ENCODE results near the gene MAGEB4.

MAGEB4 gene

DNA sequence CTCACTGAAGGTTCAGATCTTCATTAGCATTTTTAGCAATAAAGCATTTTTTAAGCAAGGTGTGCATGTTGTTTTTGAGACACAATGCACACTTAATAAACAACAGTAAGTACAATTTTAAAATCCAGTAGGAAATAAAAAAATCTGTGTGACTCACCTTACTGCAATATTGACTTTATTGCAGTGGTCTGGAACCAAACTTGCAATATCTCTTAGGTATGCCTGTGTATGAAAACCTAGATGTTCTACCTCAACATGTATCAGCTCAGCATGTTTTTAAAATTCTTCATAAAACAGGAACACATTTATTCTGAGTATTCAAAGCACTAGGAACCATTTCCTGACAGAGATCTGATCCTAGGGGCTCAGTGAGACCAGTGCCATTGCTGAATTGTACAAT lies 40.7 kb downstream of the MAGEB4 start:
- TF ChIP-seq, protein P1, sequence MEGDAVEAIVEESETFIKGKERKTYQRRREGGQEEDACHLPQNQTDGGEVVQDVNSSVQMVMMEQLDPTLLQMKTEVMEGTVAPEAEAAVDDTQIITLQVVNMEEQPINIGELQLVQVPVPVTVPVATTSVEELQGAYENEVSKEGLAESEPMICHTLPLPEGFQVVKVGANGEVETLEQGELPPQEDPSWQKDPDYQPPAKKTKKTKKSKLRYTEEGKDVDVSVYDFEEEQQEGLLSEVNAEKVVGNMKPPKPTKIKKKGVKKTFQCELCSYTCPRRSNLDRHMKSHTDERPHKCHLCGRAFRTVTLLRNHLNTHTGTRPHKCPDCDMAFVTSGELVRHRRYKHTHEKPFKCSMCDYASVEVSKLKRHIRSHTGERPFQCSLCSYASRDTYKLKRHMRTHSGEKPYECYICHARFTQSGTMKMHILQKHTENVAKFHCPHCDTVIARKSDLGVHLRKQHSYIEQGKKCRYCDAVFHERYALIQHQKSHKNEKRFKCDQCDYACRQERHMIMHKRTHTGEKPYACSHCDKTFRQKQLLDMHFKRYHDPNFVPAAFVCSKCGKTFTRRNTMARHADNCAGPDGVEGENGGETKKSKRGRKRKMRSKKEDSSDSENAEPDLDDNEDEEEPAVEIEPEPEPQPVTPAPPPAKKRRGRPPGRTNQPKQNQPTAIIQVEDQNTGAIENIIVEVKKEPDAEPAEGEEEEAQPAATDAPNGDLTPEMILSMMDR (conservative IDR thresholded peaks at IDR 0.05; ENCODE audit: low read depth, low read length) = no peak
- H3K4me3 ChIP-seq (ENCODE audit: low read length) = no peak overlapping the region
- DNase-seq (ENCODE audit: low read depth) = no peak

DNA sequence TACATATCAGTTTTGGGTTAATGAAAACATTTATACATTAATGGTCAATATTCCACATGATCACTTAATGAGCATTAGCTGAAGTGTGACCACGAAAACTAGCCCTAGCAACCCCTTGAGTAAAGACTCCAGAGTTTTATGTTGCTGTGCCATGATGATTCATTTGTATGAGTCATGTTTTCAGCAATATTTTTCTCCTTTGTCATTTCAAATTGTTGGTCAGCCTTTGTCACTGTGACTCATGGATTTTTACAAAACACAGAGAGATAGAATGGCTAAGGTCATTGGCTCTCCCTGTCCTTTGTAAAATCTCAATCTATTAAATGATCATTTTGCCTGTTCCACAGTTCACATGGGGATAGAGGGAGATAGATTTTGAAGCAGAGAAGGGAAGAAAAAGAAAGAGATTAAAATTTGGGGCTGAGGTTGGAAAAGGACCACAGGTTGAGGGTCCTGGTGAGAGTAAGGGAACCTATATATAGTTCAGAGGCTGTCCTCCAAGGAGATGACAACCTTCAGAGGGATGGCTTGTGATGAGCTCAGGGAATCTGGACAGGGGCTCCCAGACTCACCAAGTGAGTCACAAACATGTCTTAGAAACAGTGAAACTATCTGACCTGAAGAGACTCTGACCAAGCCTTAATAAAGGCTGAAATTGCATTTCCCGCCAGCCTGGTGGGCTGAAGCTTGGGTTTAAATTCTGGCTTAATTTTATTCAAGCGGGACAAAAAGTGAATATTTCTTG lies 41.8 kb downstream of the MAGEB4 start:
- peak; percentile 67 for DNase-seq (ENCODE audit: low read depth)
- TF ChIP-seq, protein P1 (conservative IDR thresholded peaks at IDR 0.05; ENCODE audit: low read depth, low read length) = no peak
- H3K4me3 ChIP-seq (ENCODE audit: low read length) = no peak overlapping the region
